ENCODE data around the gene NPTX2. TPM values are rescaled to one million over a fixed set of nuclear protein-coding genes. Genes with fewer than 3 reads are reported as not detected.

The NPTX2 gene
- total and polyA plus RNA-seq, 2 experiments from 2014 or later, result 8.2 to 24.1 TPM

- Histone ChIP-seq H3K4me2 (peak overlapping the region; percentile 86), H3K27me3 (ENCODE audit: insufficient read depth) (peaks cover 62% of the 10 kb centered on the region), H3K79me2 (replicated peaks; ENCODE audit: insufficient read depth) (no peaks in the 10 kb centered on the region), H2AFZ (peak overlapping the region; percentile 93), H3K4me3 (peak overlapping the region; percentile 77), H3F3A (replicated peaks; ENCODE audit: low read depth) (no peaks in the 10 kb centered on the region), H3K4me1 (ENCODE audit: insufficient read depth) (peaks cover 9% of the 10 kb centered on the region), H3K27ac (ENCODE audit: low read depth) (no peak overlapping the region), H4K20me1 (replicated peaks; ENCODE audit: insufficient read depth) (peaks cover 11% of the 10 kb centered on the region), H3K36me3 (ENCODE audit: insufficient read depth) (no peaks in the 10 kb centered on the region), H3K9me2 (ENCODE audit: insufficient read depth) (no peaks in the 10 kb centered on the region)
- TF ChIP-seq EZH2phosphoT487 (IDR thresholded peaks at IDR 0.05; ENCODE audit: unreplicated experiment), result no peak
- TF ChIP-seq POLR2AphosphoS5 (IDR thresholded peaks at IDR 0.05; ENCODE audit: low read depth), result no peak
- no peak for TF ChIP-seq CREB1 (CRISPR knock-in tag; IDR thresholded peaks at IDR 0.05; ENCODE audit: low read depth)
- no peak for TF ChIP-seq CTCF (conservative IDR thresholded peaks at IDR 0.05; ENCODE audit: low read depth in 2 of 2)
- no peak for TF ChIP-seq EZH2 (IDR thresholded peaks at IDR 0.05; ENCODE audit: low read depth, unreplicated experiment)
- TF ChIP-seq STAT1 (IDR thresholded peaks at IDR 0.05; ENCODE audit: unreplicated experiment), result no peak
- no peak for TF ChIP-seq ZNF331 (CRISPR knock-in tag; IDR thresholded peaks at IDR 0.05; ENCODE audit: low read depth)
- no peak for TF ChIP-seq ZNF462 (CRISPR knock-in tag; IDR thresholded peaks at IDR 0.05)
- no peak for TF ChIP-seq NANOG (IDR thresholded peaks at IDR 0.05; ENCODE audit: borderline replicate concordance)
- H3K27me3 Mint-ChIP-seq (ENCODE audit: insufficient read depth, low read depth, poor library complexity), result peaks cover 41% of the 10 kb centered on the region
- peak; percentile 67 for DNase-seq (ENCODE audit: low spot score)
- H3K4me1 Mint-ChIP-seq, result peaks cover 18% of the 10 kb centered on the region
- no peak overlapping the region for H3K27ac Mint-ChIP-seq
- H3K9me3 Mint-ChIP-seq, result no peaks in the 10 kb centered on the region
- peak overlapping the region; percentile 57 for H3K4me3 Mint-ChIP-seq
- peaks cover 4% of the 10 kb centered on the region; the same call in 1 of the 3 replicates for H3K36me3 Mint-ChIP-seq (ENCODE audit: low read depth)
- peak; percentile 22 for ATAC-seq
Observed at GRCh38 chr7:98616381-98617050, 569 bp upstream of the NPTX2 start.

All from GM23338 (cell line).